COR-L47 (cell line): ENCODE measurements around the gene SHF.

Experiments used
- DNase-seq: peaks from one replicate; lab custom pipeline; 2025; lab: John Stamatoyannopoulos, UW

SHF gene

DNA sequence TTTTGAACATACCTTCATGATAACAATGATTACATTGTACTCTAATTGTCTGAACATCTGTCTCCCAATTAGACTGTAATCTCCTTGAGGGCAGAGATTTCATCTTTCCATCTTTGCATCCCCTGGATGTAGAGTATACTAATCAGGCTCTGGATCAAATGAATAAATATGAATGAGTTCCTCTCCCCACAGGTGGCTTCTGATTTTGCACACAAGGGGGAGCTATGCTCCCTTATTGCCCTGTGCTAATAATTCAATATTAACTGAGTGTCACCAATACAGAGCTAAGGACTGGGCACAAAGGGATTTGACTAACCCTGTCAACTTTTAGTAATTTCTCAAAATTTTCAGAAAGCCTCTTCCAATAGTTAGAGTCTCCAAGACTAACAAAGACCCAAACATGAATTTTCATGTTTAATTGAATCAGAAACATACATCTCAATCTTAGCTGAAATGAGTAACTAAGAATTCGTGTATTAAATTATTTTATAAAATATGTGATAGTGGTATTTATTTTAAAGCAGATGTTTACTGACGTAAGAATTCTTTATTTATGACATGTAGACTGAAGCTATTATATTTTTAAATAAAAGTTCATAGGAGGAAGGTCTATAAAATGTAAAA lies 61.1 kb downstream of the SHF start:
- peak; percentile 13 for DNase-seq

DNA sequence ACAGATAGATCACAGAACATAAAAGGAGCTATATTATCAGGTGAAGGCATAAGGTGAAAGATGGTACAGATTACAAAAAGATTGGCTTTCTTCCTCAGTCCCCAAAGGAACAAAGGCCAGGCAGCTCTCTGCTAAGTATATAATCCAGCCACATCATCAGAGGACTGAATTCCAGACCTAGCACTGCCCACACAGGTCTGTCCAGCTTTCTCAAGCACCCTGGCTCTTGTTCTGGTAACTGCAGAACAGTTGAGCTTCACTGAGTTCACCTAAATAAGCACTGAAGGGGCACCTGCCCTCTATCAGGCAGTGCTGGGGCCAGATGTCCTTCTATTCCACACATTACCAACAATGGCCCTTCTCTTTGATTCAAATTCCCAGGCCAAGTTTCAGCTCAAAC lies 64.4 kb downstream of the SHF start:
- no peak for DNase-seq

DNA sequence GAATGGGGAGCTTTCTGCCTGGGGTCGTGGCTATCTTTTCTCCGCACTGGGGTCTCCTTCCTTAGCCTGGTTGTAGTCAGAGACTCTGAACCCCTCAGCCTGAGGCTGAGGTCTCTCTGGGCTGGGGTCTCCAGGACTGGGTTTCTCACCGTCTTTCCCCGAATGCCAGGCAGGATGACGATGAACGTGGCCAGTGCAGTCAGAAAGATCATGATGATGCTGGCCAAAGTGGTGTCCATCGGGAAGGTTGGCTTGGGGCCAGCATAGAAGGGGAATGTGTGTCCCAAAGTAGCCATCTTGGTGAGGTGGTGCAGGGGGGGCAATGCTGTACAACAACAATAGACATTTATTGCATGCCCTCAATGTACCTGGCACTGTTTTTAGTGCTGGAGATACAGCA lies 65.0 kb downstream of the SHF start:
- DNase-seq, result no peak

DNA sequence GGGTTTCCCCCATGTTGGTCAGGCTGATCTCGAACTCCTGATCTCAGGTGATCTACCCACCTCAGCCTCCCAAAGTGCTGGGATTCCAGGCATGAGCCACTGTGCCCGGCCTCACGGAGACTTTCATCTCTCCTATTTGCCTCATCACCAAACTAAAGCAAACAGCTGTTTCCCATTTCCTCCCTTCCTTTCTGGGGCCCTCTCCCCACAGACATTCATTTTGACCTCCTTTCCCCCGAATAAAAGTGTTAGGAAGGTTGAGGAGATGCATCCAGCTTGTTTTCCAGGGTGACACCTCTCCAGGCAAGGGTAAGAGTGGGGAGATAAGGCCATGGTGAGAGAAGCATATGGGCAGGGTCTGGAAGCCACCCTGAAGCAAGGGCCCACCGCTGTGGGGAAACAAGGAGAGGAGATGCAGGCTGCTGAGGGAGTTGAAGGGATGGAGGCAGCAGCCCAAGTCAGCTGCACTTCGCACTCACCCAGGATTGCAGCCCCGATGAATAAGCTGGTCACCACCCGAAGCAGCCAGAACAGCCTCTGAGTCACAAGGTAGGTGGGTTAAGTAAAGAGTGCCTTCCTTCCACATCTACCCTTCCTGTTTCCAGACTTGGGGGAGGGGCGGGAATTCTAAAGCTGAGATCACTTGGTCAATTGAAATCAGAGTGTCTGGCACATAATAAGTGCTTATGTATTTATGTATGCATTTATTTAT lies 65.9 kb downstream of the SHF start:
- no peak for DNase-seq

DNA sequence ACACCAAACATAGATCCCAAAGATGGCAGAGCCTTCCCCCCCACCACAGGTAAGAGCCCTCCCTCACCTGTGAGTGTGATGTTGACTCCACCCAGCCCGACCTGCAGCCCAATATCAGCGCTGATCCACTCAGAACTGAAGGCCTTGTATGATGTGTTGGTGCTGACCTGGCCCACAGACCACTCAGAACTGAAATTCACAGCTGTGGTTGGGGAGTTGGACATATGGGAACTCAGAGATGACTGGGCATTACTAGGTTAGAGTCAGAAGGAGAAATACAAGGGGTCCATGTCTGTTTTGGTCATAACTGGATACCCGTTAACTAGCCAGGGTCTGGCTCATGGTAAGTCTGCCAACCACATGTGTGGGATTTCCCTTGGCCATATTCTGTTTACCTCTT lies 66.7 kb downstream of the SHF start:
- no peak for DNase-seq

DNA sequence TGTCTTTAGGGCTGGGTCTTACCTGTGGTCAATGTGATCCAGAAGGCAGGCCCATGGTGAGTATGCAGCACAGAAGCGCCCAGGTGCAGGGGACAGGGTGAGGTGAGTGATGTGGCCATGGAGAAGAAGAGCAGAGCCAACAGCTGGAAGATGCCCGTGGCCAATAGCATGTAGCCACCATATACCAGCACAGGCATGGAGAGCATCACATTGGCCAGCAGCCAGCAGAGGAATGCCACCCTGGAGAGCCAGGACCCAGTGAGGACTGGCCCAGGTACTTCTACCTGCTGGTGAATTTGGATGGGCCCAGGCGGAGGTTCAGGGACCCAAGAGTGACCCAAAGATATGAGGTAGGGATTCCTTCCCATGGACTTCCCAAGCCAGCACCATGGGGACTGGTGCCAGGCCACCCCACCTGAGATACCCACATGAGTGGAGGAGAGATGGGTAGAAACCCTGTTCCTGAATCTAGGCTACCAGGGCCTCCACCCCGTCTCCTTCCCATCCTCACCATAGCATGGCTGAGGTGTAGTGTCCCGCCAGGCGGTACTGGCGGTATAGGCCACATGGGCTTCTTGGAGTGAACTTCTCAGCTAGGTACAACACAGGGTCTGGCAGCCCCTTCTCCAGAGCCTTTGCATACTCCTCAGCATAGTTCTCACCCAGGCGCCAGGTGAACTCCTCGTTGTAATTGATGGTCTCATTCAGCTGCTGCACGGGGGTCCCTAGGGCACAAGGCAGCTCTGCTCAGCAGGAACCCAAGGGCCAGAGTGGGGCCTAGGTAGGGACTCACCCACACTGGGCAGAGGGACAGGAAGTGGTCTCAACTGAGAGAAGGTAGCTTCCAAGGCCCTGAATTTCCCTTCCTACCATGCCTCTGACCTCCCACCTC lies 67.4 kb downstream of the SHF start:
- no peak for DNase-seq

GRCh38 chr15:45118996-45119395 lies 68.8 kb downstream of the SHF start:
- DNase-seq, result no peak

DNA sequence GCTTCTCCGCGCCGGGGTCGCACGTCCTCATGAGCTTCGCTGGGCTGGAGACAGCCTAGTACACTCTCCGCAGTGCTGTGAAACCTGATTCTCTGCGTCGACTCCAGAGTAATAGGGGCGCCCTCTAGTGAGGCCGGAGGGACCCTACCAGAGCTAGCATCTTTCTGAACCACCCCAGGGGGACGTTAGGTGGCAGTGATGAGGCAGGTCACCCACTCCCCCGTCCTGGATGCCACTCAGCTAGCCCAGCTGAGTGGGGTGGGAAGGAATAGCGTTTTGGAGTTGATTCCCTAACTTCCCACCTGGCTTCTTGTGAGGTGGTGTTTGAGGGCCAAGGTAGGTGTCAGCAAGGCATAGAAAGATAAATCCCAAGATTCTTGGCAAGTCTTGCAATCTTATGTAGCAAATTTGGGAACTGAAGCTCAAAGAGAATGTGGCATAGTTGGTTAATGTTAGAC lies 69.6 kb downstream of the SHF start:
- DNase-seq, result peak; percentile 92

GRCh38 chr15:45117308-45118130 lies 70.2 kb downstream of the SHF start:
- DNase-seq, result no peak
